Transverse colon (tissue), 3 donors: Measurements from ENCODE around the gene FKBP9.
"Not testable (repeated sequence)": the region's sequence is repeated elsewhere in the genome, so short reads cannot be mapped to it uniquely, and the experiment has no call there.

Experiments used
- CTCF ChIP-seq, 5 experiments: fragments of 200-600 bp in 3 of 5; fragments of 450-650 bp in 2 of 5; sonication (generic) in 3 of 5; IDR thresholded peaks; 1 replicate in 2 of 5; 2 replicates in 3 of 5; pipeline ENCODE4 v1.5.1; 2016 to 2017; ENCODE audit warnings: antibody characterized with exemption in 5 of 5, inconsistent platforms in 3 of 5, mild to moderate bottlenecking in 2 of 5, moderate library complexity in 1 of 5
- POLR2A ChIP-seq: fragments of 450-650 bp; IDR thresholded peaks from one replicate; pipeline ENCODE4 v1.6.1; 2016; ENCODE audit warnings: antibody characterized with exemption, mild to moderate bottlenecking, moderate library complexity

GRCh38 chr7:32967268-32967582, 10.0 kb downstream of the FKBP9 start:
- TF ChIP-seq POLR2A; CTCF (IDR thresholded peaks at IDR 0.05): not testable (repeated sequence)
